Common myeloid progenitor, CD34-positive (primary cell): ENCODE measurements around the gene FSD1.

Experiments used
- CTCF ChIA-PET: fragments of 350-600 bp; sonication (Branson Sonifier 250); formaldehyde crosslinking; loops from one replicate; lab custom pipeline; 2021; ENCODE audit warnings: antibody characterized with exemption; lab: Charles Lee
- POLR2A ChIA-PET: fragments of 350-600 bp; sonication (Branson Sonifier 250); formaldehyde crosslinking; loops from one replicate; lab custom pipeline; 2021; ENCODE audit warnings: antibody characterized with exemption; lab: Charles Lee
- DNase-seq, 3 donors: peaks; one replicate each; pipeline versions ENCODE4 v3.0.0 to v3.0.0-alpha.2; 2013
- H3K27ac ChIP-seq, 2 experiments: 1 replicate in 1 of 2; 2 replicates in 1 of 2; pipeline ENCODE4 v1.7.0; 2013; ENCODE audit warnings: inconsistent platforms in 2 of 2, low read length in 2 of 2, mild to moderate bottlenecking in 2 of 2, low read depth in 1 of 2, moderate library complexity in 1 of 2; ENCODE audit not compliant: severe bottlenecking in 2 of 2, insufficient read depth in 1 of 2, poor library complexity in 1 of 2
- H3K27me3 ChIP-seq, 5 experiments: replicated peaks in 2 of 5; 1 replicate in 3 of 5; 2 replicates in 2 of 5; pipeline versions ENCODE4 v1.6.1 to v1.7.0; 2013; ENCODE audit warnings: low read length in 4 of 5, mild to moderate bottlenecking in 2 of 5, moderate library complexity in 2 of 5, inconsistent platforms in 1 of 5; ENCODE audit not compliant: insufficient read depth in 5 of 5, control insufficient read depth in 4 of 5
- H3K36me3 ChIP-seq, 4 experiments: 1 replicate in 2 of 4; 2 replicates in 2 of 4; pipeline versions ENCODE4 v1.6.1 to v1.7.0; 2013; ENCODE audit warnings: low read length in 3 of 4, control low read depth in 1 of 4, mild to moderate bottlenecking in 1 of 4; ENCODE audit not compliant: control insufficient read depth in 4 of 4, insufficient read depth in 4 of 4
- H3K4me1 ChIP-seq, 4 experiments: 1 replicate in 3 of 4; 2 replicates in 1 of 4; pipeline versions ENCODE4 v1.6.1 to v1.7.1; 2013; ENCODE audit warnings: low read length in 3 of 4, mild to moderate bottlenecking in 3 of 4, control low read depth in 1 of 4, inconsistent platforms in 1 of 4, moderate library complexity in 1 of 4; ENCODE audit not compliant: control insufficient read depth in 4 of 4, insufficient read depth in 4 of 4; ENCODE audit errors: control extremely low read depth in 1 of 4
- H3K4me3 ChIP-seq, 7 experiments: 1 replicate in 4 of 7; 2 replicates in 3 of 7; pipeline versions ENCODE4 v1.5.1 to v1.7.0; 2013; ENCODE audit warnings: mild to moderate bottlenecking in 7 of 7, low read length in 6 of 7, moderate library complexity in 6 of 7, inconsistent platforms in 2 of 7, low read depth in 2 of 7, control low read depth in 1 of 7; ENCODE audit not compliant: insufficient read depth in 4 of 7, control insufficient read depth in 1 of 7; ENCODE audit errors: extremely low read depth in 1 of 7
- H3K9me3 ChIP-seq, 5 experiments: 1 replicate in 4 of 5; 2 replicates in 1 of 5; pipeline versions ENCODE4 v1.6.1 to v1.7.1; 2013; ENCODE audit warnings: low read length in 4 of 5, mild to moderate bottlenecking in 2 of 5, inconsistent platforms in 1 of 5, low read depth in 1 of 5, moderate library complexity in 1 of 5; ENCODE audit not compliant: control insufficient read depth in 4 of 5, insufficient read depth in 2 of 5; ENCODE audit errors: control extremely low read depth in 1 of 5
- WGBS: methylation state at CpG from one replicate; pipeline ENCODE4 v1.1.5; 2013; ENCODE audit not compliant: insufficient coverage; 5-methylcytosine and 5-hydroxymethylcytosine counted together

The FSD1 gene

DNA sequence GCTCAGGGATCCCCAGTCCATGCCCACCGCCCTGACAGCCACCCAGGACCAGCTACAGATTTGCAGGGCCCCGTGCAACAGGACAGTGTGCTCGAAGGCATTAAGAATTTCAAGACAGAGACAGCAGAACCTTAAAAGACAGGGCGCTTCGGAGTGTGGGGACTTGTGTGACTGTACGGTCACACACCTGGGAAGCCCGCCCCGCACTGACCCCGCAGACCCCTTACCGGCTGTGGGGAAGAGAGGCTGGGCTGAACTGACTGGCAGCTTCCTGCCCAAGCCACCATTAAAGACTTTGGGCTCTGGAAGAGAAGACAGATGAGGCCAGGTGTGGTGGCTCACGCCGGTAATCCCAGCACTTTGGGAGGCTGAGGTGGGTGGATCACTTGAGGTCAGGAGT lies 19.8 kb downstream of the FSD1 start:
- Histone ChIP-seq H3K9me3 (peaks cover 0 to 6% (median 0%) of the 10 kb centered on the region in 5 experiments), H3K36me3 (no peaks in the 10 kb centered on the region), H3K27me3 (peaks cover 0 to 20% (median 7%) of the 10 kb centered on the region in 5 experiments), H3K27ac (no peak overlapping the region), H3K4me3 (no peak overlapping the region), H3K4me1 (peaks cover 0 to 26% (median 23%) of the 10 kb centered on the region in 4 experiments)
- no peak for DNase-seq
- ChIA-PET CTCF (interaction anchor here (1.8 kb wide), 1 partner anchor 28 kb away, joined by 7 read pairs; no protein-coding TSS in a partner anchor), POLR2A (no interaction called here)
- 89% methylated on average over 10 of the region's 12 CpGs for WGBS

DNA sequence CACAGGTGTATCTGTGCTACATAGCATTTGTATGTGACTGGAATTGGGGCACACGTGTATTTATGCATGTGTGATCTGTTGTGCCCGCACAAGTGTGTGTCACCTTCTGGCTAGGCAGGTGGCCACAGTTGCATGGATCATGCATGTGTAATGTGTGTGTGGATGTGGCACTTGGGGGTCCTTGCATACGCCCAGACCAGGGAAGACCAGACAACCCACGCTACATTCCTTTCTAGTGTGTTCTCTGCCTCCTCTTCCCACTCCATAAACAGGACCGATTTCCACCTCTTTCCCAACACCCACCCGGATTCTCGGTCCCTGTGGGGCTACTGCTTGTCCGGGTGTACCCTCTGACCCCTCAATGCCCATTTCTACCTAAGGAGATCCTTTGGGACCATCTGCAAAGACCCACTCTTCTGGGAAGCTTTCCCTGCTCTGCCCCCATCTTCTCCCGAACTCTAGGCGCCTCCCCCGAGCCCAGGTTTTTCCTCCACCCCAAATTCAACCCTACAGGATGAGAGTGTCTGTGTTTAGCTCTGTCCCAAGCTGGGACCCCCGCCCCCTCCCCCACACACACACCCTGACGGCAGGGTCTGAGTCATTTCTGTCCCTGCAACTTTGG lies 21.9 kb downstream of the FSD1 start:
- Histone ChIP-seq H3K27me3 (peaks cover 0 to 20% (median 7%) of the 10 kb centered on the region in 5 experiments), H3K4me1 (peaks cover 0 to 27% (median 24%) of the 10 kb centered on the region in 4 experiments), H3K36me3 (no peaks in the 10 kb centered on the region), H3K9me3 (peaks cover 0 to 1% (median 0%) of the 10 kb centered on the region in 5 experiments), H3K27ac (no peak overlapping the region), H3K4me3 (peak overlapping the region in 2 of 7 experiments; percentile 57 to 82)
- no peak for DNase-seq
- ChIA-PET CTCF (interaction anchor here (1.5 kb wide), 1 partner anchor 26 kb away, joined by 3 read pairs; no protein-coding TSS in a partner anchor), POLR2A (no interaction called here)
- 48% methylated on average over 7 of the region's 13 CpGs for WGBS

DNA sequence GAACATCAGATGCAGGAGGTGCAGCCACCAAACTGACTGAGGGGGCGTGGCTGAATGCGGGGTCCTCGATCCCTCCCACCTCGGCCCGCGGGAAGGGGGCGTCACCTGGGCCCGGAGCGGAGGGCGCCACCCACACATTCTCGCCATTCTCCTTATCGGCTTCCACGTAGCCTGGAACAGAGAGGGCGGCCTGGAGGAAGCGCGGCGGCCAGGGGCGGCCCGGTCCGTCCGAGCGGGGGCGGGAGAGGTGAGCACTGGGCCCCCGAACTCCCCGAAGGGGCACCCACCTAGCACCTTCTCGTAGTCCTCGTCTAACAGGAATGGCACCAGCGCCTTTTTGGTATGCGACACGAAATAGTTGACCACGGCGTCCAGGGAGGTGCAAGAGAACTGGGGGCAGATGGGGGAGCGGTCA lies 22.4 kb downstream of the FSD1 start:
- peak overlapping the region in 3 of 7 experiments; percentile 51 to 82 (median 57) for H3K4me3 ChIP-seq

DNA sequence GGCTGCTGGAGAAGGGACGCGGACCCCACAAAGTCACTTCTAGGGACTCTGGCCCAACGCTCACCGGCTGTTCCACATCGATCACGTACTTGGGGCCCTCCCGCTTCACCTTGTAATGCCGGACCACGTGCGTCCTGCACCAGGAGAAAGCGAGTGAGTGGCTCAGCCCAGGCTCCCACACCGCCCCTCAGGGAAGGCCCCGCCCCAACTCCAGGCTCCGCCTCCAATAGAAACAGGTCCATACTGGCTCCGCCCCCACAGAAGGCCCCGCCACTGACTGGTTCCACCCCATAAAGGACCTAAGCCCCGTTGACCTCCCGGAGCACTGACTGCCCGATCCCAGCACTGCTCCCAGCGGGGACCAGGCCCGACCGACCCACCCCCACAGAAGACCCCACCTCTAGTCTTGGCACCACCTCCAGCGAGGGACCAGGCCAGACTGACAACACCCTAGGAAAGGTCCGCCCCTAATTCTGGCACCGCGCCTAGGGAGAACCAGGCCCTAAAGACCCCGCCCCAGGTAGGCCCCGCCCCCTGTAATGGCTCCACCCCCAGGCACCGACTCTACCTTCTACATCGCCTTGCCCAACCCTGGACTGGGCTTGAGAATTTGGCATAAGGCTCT lies 23.0 kb downstream of the FSD1 start:
- ChIA-PET CTCF (interaction anchor here (0.9 to 1.1 kb wide), 2 partner anchors 8 to 60 kb away, joined by 4 to 5 read pairs; no protein-coding TSS in a partner anchor), POLR2A (interaction anchor here (1.1 kb wide), 2 partner anchors 16 to 73 kb away, joined by 3 to 5 read pairs; partner anchors contain the start of genes MPND and SH3GL1)
- peak overlapping the region; percentile 13 to 82 (median 57) for H3K4me3 ChIP-seq
- H3K4me1 ChIP-seq, result peaks cover 0 to 27% (median 24%) of the 10 kb centered on the region in 4 experiments
- WGBS, result 2% methylated on average over 28 of the region's 30 CpGs
- no peaks in the 10 kb centered on the region for H3K9me3 ChIP-seq
- H3K36me3 ChIP-seq, result no peaks in the 10 kb centered on the region
- peak; percentile 71 to 83 (median 72) for DNase-seq
- H3K27me3 ChIP-seq, result peaks cover 0 to 20% (median 7%) of the 10 kb centered on the region in 5 experiments
- no peak overlapping the region for H3K27ac ChIP-seq

More for the DNA sequence above, 22.4 kb downstream of the FSD1 start:
- DNase-seq, result peak in 2 of 3 donors; percentile 47 to 55
- ChIA-PET CTCF (interaction anchor here (1.5 kb wide), 1 partner anchor 25 kb away, joined by 3 read pairs; no protein-coding TSS in a partner anchor), POLR2A (no interaction called here)
- Histone ChIP-seq H3K27ac (no peak overlapping the region), H3K4me1 (peaks cover 0 to 27% (median 24%) of the 10 kb centered on the region in 4 experiments), H3K9me3 (no peaks in the 10 kb centered on the region), H3K36me3 (no peaks in the 10 kb centered on the region), H3K27me3 (peaks cover 0 to 20% (median 7%) of the 10 kb centered on the region in 5 experiments)
- 2% methylated on average over 20 of the region's 33 CpGs for WGBS

DNA sequence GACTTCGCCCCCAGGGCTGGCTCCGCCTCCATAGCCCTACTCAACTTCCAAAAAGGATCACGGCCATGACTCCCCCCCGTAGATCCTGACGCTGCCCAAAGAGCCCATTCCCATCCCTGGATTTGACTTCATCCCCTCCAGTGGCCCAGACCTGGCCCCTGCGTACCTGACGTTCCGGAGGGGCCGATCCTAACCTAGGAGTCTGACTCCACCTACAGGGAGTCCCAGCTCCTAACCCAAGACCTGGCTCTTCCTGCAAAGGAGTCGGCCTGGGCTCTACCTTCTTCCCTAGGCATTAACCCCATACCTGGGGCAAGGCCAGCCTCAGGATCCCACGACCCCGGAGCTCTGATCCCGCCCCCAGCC lies 23.5 kb downstream of the FSD1 start:
- WGBS, result 3% methylated on average over 9 of the region's 13 CpGs
- Histone ChIP-seq H3K4me1 (peaks cover 0 to 27% (median 24%) of the 10 kb centered on the region in 4 experiments), H3K9me3 (no peaks in the 10 kb centered on the region), H3K4me3 (peak overlapping the region; percentile 13 to 82 (median 57)), H3K36me3 (no peaks in the 10 kb centered on the region), H3K27ac (no peak overlapping the region), H3K27me3 (peaks cover 0 to 20% (median 7%) of the 10 kb centered on the region in 5 experiments)
- CTCF ChIA-PET, result interaction anchor here (0.9 to 1.1 kb wide), 2 partner anchors 8 to 60 kb away, joined by 4 to 5 read pairs; no protein-coding TSS in a partner anchor
- POLR2A ChIA-PET, result interaction anchor here (1.1 kb wide), 2 partner anchors 16 to 72 kb away, joined by 3 to 5 read pairs; partner anchors contain the start of genes MPND and SH3GL1
- no peak for DNase-seq

DNA sequence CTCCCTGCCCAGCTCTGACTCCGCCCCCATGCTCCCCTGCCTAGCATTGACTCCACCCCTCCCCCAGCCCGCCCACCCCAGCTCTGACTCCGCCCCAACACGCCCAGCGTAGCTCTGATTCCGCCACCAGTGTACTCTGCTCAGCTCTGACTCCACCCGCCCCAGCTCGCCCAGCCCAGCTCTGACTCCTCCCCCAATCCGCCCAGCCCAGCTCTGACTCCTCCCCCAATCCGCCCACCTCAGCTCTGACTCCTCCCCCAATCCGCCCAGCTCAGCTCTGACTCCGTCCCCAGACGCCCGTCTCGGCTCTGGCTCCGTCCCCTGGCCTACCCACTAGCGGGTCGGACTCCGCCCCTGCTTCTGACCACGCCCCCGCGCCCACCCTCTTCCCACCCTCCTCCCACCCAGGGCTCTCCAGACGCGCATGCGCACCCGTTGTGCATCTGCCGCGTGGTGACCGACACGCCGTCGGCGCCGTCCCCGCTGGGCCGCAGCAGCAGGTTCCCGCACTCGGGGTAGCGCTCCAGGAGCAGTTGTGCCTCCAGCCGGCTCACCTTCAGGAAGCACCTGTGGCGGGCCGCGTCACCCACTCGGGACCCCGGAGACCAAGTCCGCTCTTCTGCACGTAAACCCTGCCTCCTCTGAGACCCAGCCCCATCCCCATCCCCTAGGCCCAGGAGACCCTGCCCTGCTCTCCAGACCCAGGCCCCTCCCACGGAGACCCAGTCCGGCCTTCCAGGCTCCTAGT lies 24.0 kb downstream of the FSD1 start:
- Histone ChIP-seq H3K36me3 (no peaks in the 10 kb centered on the region), H3K9me3 (no peaks in the 10 kb centered on the region), H3K4me1 (peaks cover 0 to 27% (median 24%) of the 10 kb centered on the region in 4 experiments), H3K27me3 (peaks cover 0 to 20% (median 7%) of the 10 kb centered on the region in 5 experiments), H3K27ac (no peak overlapping the region), H3K4me3 (peak overlapping the region; percentile 32 to 82 (median 62))
- ChIA-PET CTCF (interaction anchor here (0.9 to 1.1 kb wide), 2 partner anchors 9 to 61 kb away, joined by 4 to 5 read pairs; no protein-coding TSS in a partner anchor), POLR2A (interaction anchor here (1.1 kb wide), 2 partner anchors 15 to 72 kb away, joined by 3 to 5 read pairs; partner anchors contain the start of genes MPND and SH3GL1)
- DNase-seq, result peak; percentile 94 to 96 (median 95)
- 0% methylated on average over 35 of the region's 49 CpGs for WGBS
